Calu3 (cell line): Measurements from ENCODE around the gene NPIPB2. TPM values are rescaled to one million over a fixed set of nuclear protein-coding genes. Genes with fewer than 3 reads are reported as not detected.
"Not testable (repeated sequence)": the region's sequence is repeated elsewhere in the genome, so short reads cannot be mapped to it uniquely, and the experiment has no call there.

Experiments used
- Bru-seq: library from RNA; stranded (reverse); fragments of 400-500 nt; gene quantifications from one replicate; lab custom pipeline; 2021; lab: Mats Ljungman, UMichigan
- BruChase-seq, 2 experiments: library from RNA; stranded (reverse); fragments of 400-500 nt; gene quantifications; one replicate each; lab custom pipeline; 2021; lab: Mats Ljungman, UMichigan
- BruUV-seq: library from RNA; stranded (reverse); fragments of 400-500 nt; replicated peaks from 2 replicates; lab custom pipeline; 2021; lab: Mats Ljungman, UMichigan
- CTCF ChIA-PET: fragments of 300-600 bp; sonication (Branson Sonifier 250); formaldehyde crosslinking; loops from one replicate; lab custom pipeline; 2022; ENCODE audit warnings: antibody characterized with exemption; lab: Charles Lee
- DNase-seq: peaks from one replicate; pipeline ENCODE4 v3.0.0; 2022
- H3K27ac Mint-ChIP-seq: one replicate; pipeline ENCODE4 v1.8.0; 2022; ENCODE audit warnings: mixed read lengths; ENCODE audit not compliant: unreplicated experiment
- H3K27me3 Mint-ChIP-seq: one replicate; pipeline ENCODE4 v1.8.0; 2022; ENCODE audit warnings: mixed read lengths; ENCODE audit not compliant: unreplicated experiment
- H3K36me3 Mint-ChIP-seq: one replicate; pipeline ENCODE4 v1.8.0; 2022; ENCODE audit warnings: mild to moderate bottlenecking, moderate library complexity, mixed read lengths; ENCODE audit not compliant: insufficient read depth, unreplicated experiment
- H3K4me1 Mint-ChIP-seq: one replicate; pipeline ENCODE4 v1.8.0; 2022; ENCODE audit warnings: mild to moderate bottlenecking, low read depth, mixed read lengths; ENCODE audit not compliant: unreplicated experiment
- H3K4me3 Mint-ChIP-seq: one replicate; pipeline ENCODE4 v1.8.0; 2022; ENCODE audit warnings: mild to moderate bottlenecking, low read depth, moderate library complexity, mixed read lengths; ENCODE audit not compliant: unreplicated experiment
- H3K9me3 Mint-ChIP-seq: one replicate; pipeline ENCODE4 v1.8.0; 2022; ENCODE audit warnings: low read depth, mixed read lengths; ENCODE audit not compliant: unreplicated experiment
- intact Hi-C: fragments of 100-400 bp; cut with micrococcal nuclease; formaldehyde crosslinking; loops from one replicate; pipeline ENCODE4 v1.10.0; 2022; ENCODE audit not compliant: unreplicated experiment
- long read RNA-seq: library from polyadenylated mRNA; stranded (forward); transcript quantifications from one replicate; pipeline ENCODE4 v2.0.0, GENCODE V29; 2022
- total RNA-seq: library from RNA; stranded (reverse); gene quantifications from 2 replicates; pipeline ENCODE4 v1.2.3, GENCODE V29; 2022
- TF ChIP-seq, protein P1 (sequence below): fragments of 200-600 bp; IDR thresholded peaks from one replicate; pipeline ENCODE4 v1.8.0; 2022; ENCODE audit warnings: antibody characterized with exemption; ENCODE audit not compliant: unreplicated experiment

Gene NPIPB2
- total RNA-seq, result 16.2 and 21.3 TPM in 2 replicates
- percentile 30 among the genes with signal in this experiment for Bru-seq, nascent RNA
- percentile 37 among the genes with signal in this experiment for BruChase-seq, experiment 1, labeled RNA remaining after a 6-hour chase
- BruChase-seq, experiment 2, labeled RNA remaining after a 2-hour chase, result percentile 31 among the genes with signal in this experiment
- long read RNA-seq, partial matches to known transcripts, result 0 of 1 reads
- long read RNA-seq, other reads (novel, unspliced or antisense), result 1 of 1 reads

DNA sequence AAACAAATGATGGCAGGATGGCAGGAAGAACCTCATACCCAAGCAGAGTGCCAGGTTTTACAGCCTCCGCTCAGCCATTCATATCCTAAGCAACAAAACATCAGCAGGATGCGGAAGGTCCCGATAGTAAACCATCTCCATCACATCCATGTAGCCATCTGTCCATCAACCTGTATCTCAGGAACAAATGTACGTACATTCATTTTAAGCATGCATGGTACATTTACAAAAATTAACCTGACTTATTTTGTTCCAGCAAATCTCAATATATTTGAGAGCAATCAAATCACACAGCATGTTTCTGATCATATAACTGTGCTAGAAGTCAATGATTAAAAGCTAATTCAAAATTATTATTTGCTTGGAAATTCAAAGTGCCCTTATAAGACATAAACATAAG, at the start of gene NPIPB2:
NPIPB2 (minus strand) TSS at position 101 of the 400 bp plus-strand sequence; CDS start at position 101, 0 bp downstream.
- H3K27me3 Mint-ChIP-seq, CTCF ChIA-PET, H3K36me3 Mint-ChIP-seq: not testable (repeated sequence)

DNA sequence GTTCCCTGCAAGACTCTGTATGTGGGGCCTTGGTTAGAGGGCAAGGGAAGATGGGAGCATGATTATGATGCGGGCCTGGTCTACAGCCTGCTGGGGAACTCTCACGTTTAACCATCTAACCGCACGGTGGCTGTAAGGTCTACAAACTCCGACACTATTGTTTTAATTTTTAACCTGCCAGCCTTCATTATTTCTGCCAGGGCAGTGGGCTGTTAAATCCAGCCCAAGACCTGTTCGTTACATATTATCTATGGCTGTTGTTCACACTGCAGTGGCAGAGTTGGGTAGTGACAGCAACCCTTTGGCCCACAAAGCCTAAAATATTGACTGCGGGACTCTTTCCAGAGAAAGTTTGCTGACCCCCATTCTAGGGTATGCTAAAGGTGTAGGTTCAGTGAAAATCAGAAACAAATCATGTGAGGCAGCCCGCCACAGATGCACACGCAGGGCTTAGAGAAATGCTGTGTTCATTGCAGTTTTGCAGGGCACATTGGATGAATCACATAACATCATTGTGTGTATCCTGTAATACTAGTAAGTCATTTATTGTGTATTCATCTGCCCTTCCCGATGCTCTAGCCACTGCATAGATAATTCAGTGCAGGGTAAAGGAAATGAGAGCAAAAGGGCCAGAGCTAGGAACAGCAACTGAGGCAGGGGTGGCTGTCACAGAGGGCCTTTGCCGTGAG, 49.0 kb upstream of the NPIPB2 start:
- intact Hi-C loops, result no loop called here
- peaks cover 11% of the 10 kb centered on the region for H3K4me1 Mint-ChIP-seq
- H3K4me3 Mint-ChIP-seq, result no peak overlapping the region
- no peak overlapping the region for H3K27ac Mint-ChIP-seq
- no peak for DNase-seq
- TF ChIP-seq, protein P1, sequence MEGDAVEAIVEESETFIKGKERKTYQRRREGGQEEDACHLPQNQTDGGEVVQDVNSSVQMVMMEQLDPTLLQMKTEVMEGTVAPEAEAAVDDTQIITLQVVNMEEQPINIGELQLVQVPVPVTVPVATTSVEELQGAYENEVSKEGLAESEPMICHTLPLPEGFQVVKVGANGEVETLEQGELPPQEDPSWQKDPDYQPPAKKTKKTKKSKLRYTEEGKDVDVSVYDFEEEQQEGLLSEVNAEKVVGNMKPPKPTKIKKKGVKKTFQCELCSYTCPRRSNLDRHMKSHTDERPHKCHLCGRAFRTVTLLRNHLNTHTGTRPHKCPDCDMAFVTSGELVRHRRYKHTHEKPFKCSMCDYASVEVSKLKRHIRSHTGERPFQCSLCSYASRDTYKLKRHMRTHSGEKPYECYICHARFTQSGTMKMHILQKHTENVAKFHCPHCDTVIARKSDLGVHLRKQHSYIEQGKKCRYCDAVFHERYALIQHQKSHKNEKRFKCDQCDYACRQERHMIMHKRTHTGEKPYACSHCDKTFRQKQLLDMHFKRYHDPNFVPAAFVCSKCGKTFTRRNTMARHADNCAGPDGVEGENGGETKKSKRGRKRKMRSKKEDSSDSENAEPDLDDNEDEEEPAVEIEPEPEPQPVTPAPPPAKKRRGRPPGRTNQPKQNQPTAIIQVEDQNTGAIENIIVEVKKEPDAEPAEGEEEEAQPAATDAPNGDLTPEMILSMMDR, result no peak
- CTCF ChIA-PET, result no interaction called here
- H3K9me3 Mint-ChIP-seq, result no peaks in the 10 kb centered on the region
- H3K27me3 Mint-ChIP-seq, result no peaks in the 10 kb centered on the region
- no peaks in the 10 kb centered on the region for H3K36me3 Mint-ChIP-seq
- no TSS peak for BruUV-seq

More for the DNA sequence above, at the start of gene NPIPB2:
- H3K9me3 Mint-ChIP-seq, H3K4me3 Mint-ChIP-seq, H3K4me1 Mint-ChIP-seq, H3K27ac Mint-ChIP-seq, DNase-seq, BruUV-seq, intact Hi-C loops: not testable (repeated sequence)

DNA sequence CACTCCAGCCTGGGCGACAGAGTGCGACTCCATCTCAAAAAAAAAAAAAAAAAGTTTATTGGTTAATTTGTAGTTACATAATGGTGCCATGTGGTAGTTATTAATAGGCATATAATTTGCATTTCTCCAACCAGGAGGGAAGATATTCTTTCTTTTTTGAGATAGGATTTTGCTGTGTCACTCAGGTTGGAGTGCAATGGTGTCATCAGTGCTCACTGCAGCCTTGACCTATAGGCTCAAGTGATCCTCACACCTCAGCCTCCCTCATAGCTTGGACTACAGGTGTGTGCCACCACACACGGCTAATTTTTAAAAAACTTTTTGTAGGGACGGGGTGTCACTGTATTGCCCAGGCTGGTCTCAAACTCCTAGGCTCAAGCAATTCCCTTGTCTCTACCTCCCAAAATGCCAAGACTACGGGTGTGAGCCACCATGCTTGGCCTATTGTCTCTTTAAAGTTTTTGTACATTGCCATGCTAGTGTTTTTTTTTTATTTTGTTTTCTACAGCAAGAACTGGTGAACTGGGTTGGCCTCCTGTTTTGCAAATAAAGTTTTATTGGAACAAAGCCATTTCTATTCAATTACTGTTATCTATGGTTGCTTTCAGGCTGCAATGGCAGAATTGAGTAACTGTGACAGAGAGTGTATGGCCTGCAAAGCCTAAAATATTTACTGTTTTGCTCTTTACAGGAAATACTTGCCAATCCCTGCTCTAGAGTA, 46.6 kb upstream of the NPIPB2 start:
- no TSS peak for BruUV-seq

DNA sequence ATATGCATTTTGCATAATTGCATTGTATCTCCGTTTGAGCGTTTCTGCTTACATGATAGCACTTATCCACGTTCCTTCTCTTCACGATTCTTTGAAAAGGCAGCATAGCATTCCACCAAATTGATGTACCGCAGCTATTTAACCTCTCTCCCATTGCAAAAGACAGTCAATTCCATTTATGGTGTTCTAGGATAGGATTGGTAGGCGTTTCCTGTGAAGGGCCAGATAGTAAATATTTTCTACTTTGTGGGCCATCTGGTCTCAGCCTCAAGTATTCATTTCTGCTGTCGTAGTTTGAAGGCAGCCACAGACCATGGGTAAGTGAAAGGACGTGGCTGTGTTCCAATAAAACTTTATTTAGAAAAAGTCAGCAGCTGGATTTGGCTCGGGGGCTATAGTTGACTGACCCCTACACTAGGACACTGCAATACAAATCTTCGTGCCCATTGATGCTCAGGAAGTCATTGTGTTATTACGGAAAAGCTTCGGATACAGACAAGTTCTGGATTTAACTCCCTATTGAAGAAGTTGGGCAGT, 44.7 kb upstream of the NPIPB2 start:
- Mint-ChIP-seq H3K27ac (no peak overlapping the region), H3K4me1 (no peaks in the 10 kb centered on the region), H3K36me3 (no peaks in the 10 kb centered on the region), H3K4me3 (no peak overlapping the region), H3K9me3 (no peaks in the 10 kb centered on the region), H3K27me3 (no peaks in the 10 kb centered on the region)
- TF ChIP-seq, protein P1, result no peak
- no peak for DNase-seq
- BruUV-seq, result no TSS peak
- intact Hi-C loops, result no loop called here
- CTCF ChIA-PET, result interaction anchor here (0.7 kb wide), 1 partner anchor 120 kb away, joined by 3 read pairs; no protein-coding TSS in a partner anchor

More for the DNA sequence above, 46.6 kb upstream of the NPIPB2 start:
- CTCF ChIA-PET, result no interaction called here
- H3K4me1 Mint-ChIP-seq, result no peaks in the 10 kb centered on the region
- no peaks in the 10 kb centered on the region for H3K36me3 Mint-ChIP-seq
- intact Hi-C loops, result no loop called here
- DNase-seq, result no peak
- H3K27ac Mint-ChIP-seq, result no peak overlapping the region
- TF ChIP-seq, protein P1, result no peak
- no peaks in the 10 kb centered on the region for H3K27me3 Mint-ChIP-seq
- no peaks in the 10 kb centered on the region for H3K9me3 Mint-ChIP-seq
- H3K4me3 Mint-ChIP-seq, result no peak overlapping the region
